A549 (cell line): ENCODE data around the gene P2RY13. TPM values are rescaled to one million over a fixed set of nuclear protein-coding genes. Genes with fewer than 3 reads are reported as not detected.

Source experiments
- ATAC-seq, 2 experiments: fragments of 200-7000 bp in 1 of 2; fragments of >200 bp in 1 of 2; cut with Nextera tagmentation in 1 of 2; cut with Tn5 transposase in 1 of 2; 3 replicates each; pipeline versions ENCODE4 v1.8.0 to v1.9.1; 2018 to 2020; ENCODE audit warnings: mild to moderate bottlenecking in 1 of 2, moderate library complexity in 1 of 2
- CTCF ChIA-PET: fragments of 300-600 bp; sonication (Branson Sonifier 250); formaldehyde crosslinking; extraction: SDS; loops from one replicate; lab custom pipeline; 2021; ENCODE audit warnings: antibody characterized with exemption, inconsistent platforms; lab: Yijun Ruan, JAX
- POLR2A ChIA-PET: fragments of 350-600 bp; formaldehyde crosslinking; extraction: SDS; loops from one replicate; lab custom pipeline; 2021; ENCODE audit warnings: antibody characterized with exemption, inconsistent platforms; lab: Yijun Ruan, JAX
- DNase-seq, 2 experiments: peaks; one replicate each; pipeline versions ENCODE4 v3.0.0 to v3.0.0-alpha.2; 2011 to 2016; ENCODE audit warnings: low read depth in 1 of 2, low spot score in 1 of 2
- FAIRE-seq: peaks from 2 replicates; lab custom pipeline; 2011; peaks lifted over from hg19 to GRCh38; lab: Jason Lieb, UNC
- H3K27ac ChIP-seq, 2 experiments: fragments of >200 bp; sonication (Bioruptor Twin); formaldehyde crosslinking; 3 replicates each; pipeline ENCODE4 v1.5.1; 2016 to 2017
- H3K4me1 ChIP-seq: fragments of >200 bp; sonication (Bioruptor Twin); formaldehyde crosslinking; 3 replicates; pipeline ENCODE4 v1.6.1; 2016
- H3K4me2 ChIP-seq: fragments of >200 bp; sonication (Bioruptor Twin); formaldehyde crosslinking; 3 replicates; pipeline ENCODE4 v1.6.1; 2016
- H3K4me3 ChIP-seq: fragments of >200 bp; sonication (Bioruptor Twin); formaldehyde crosslinking; 3 replicates; pipeline ENCODE4 v1.5.1; 2016
- H3K9me3 ChIP-seq: fragments of >200 bp; sonication (Bioruptor Twin); formaldehyde crosslinking; 3 replicates; pipeline ENCODE4 v1.6.1; 2016
- CHD2 ChIP-seq: fragments of 150-350 bp; IDR thresholded peaks from 2 replicates; pipeline ENCODE4 v1.6.1; 2014; ENCODE audit warnings: low read length; ENCODE audit not compliant: partially characterized antibody
- CHD4 ChIP-seq: fragments of 200-600 bp; sonication (generic); IDR thresholded peaks from 2 replicates; pipeline ENCODE4 v1.6.1; 2016; ENCODE audit warnings: antibody characterized with exemption, mild to moderate bottlenecking, borderline replicate concordance
- EHF ChIP-seq: fragments of 250-450 bp; sonication (Bioruptor Pico); IDR thresholded peaks from 2 replicates; pipeline ENCODE4 v1.5.0; 2020; ENCODE audit warnings: mild to moderate bottlenecking
- EHMT2 ChIP-seq: fragments of 200-600 bp; sonication (generic); IDR thresholded peaks from 2 replicates; pipeline ENCODE4 v1.6.1; 2016; ENCODE audit warnings: antibody characterized with exemption, low read depth, mild to moderate bottlenecking, moderate library complexity
- EP300 ChIP-seq, 2 experiments: fragments of >200 bp; sonication (Bioruptor Twin); formaldehyde crosslinking; IDR thresholded peaks; 2 replicates in 1 of 2; 3 replicates in 1 of 2; pipeline ENCODE4 v1.6.1; 2016 to 2017
- ESRRA ChIP-seq: fragments of 150-350 bp; IDR thresholded peaks from 2 replicates; pipeline ENCODE4 v1.6.1; 2014; ENCODE audit warnings: mild to moderate bottlenecking, low read length, borderline replicate concordance
- FOXS1 ChIP-seq: fragments of 250-450 bp; sonication (Bioruptor Pico); IDR thresholded peaks from 2 replicates; pipeline ENCODE4 v1.5.0; 2020; ENCODE audit warnings: mild to moderate bottlenecking, moderate library complexity
- HOXB13 ChIP-seq: fragments of 250-450 bp; sonication (Bioruptor Pico); IDR thresholded peaks from 2 replicates; pipeline ENCODE4 v1.5.0; 2020; ENCODE audit warnings: low read depth, mild to moderate bottlenecking, moderate library complexity
- JUNB ChIP-seq: fragments of >200 bp; sonication (Bioruptor Twin); formaldehyde crosslinking; IDR thresholded peaks from 2 replicates; pipeline ENCODE4 v1.6.1; 2016
- MAFK ChIP-seq: fragments of 450-650 bp; IDR thresholded peaks from 2 replicates; pipeline ENCODE4 v1.6.1; 2014; ENCODE audit not compliant: partially characterized antibody
- MAZ ChIP-seq: fragments of 150-350 bp; IDR thresholded peaks from 2 replicates; pipeline ENCODE4 v1.6.1; 2014; ENCODE audit warnings: antibody characterized with exemption, low read depth, low read length, borderline replicate concordance
- RARB ChIP-seq: fragments of 250-450 bp; sonication (Bioruptor Pico); IDR thresholded peaks from 2 replicates; pipeline ENCODE4 v1.8.0; 2021; ENCODE audit warnings: mild to moderate bottlenecking, moderate library complexity
- ZFP36 ChIP-seq: fragments of 450-650 bp; IDR thresholded peaks from 2 replicates; pipeline ENCODE4 v1.6.1; 2014; ENCODE audit warnings: borderline replicate concordance; ENCODE audit not compliant: partially characterized antibody
- WGBS: methylation state at CpG from one replicate; pipeline ENCODE4 v1.1.6; 2017; ENCODE audit errors: missing lambda C conversion rate; 5-methylcytosine and 5-hydroxymethylcytosine counted together
- polyA plus RNA-seq, 4 experiments: library from polyadenylated mRNA; depleted of rRNA in 3 of 4; stranded (reverse); fragments of >200 nt; fragmentation: RNase III in 1 of 4; extraction: RNeasy Plus Mini Kit Qiagen cat#74134 plus additional on column Dnase treatment in 1 of 4; gene quantifications; 2 replicates in 3 of 4; 3 replicates in 1 of 4; pipeline ENCODE4 v1.2.3, GENCODE V29; 2011 to 2017
- TF ChIP-seq, protein P1 (sequence below): IDR thresholded peaks from 2 replicates; pipeline ENCODE4 v1.6.1; 2012
- TF ChIP-seq, protein P2 (sequence below): IDR thresholded peaks from 2 replicates; pipeline ENCODE4 v1.6.1; 2012; ENCODE audit warnings: low read depth, borderline replicate concordance
- TF ChIP-seq, protein P3 (sequence below): fragments of 250-450 bp; sonication (Bioruptor Pico); IDR thresholded peaks from 2 replicates; pipeline ENCODE4 v1.5.0; 2020; ENCODE audit warnings: low read depth, mild to moderate bottlenecking, moderate library complexity

The P2RY13 gene
- polyA plus RNA-seq, 2 of the 4 experiments (the other 2 are of a cell fraction) = not detected

DNA sequence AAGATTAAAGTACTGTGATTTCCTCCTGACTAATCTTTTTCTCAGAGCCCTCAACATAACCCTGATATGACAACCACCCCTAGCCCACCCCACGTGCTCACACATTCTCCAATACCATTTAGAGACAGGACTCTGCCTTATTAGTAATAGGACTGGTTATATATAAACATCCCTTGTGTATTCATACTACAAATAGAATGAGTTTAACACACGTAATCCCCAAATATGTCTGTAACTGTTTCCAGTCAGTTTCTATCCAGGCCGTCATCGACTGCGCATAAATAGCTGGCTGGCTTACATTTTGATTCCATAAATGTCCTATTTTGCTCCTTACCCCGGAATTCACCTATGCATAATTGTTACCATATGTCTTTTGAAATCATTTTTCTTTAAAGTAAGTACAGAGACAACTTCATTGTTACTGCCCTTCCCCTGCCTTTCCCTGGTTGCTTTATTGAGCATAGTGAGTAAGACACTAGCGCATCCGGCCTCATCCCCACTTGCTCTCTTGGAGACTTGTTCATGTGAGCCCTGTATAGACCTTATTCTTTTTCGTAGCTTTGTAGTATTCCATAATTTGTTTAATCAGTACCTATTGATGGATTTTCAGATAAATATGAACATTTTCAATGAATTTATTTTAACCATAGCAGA, 47.6 kb downstream of the P2RY13 start:
- TF ChIP-seq MAFK = no peak
- TF ChIP-seq EHMT2 = no peak
- TF ChIP-seq, protein P1, sequence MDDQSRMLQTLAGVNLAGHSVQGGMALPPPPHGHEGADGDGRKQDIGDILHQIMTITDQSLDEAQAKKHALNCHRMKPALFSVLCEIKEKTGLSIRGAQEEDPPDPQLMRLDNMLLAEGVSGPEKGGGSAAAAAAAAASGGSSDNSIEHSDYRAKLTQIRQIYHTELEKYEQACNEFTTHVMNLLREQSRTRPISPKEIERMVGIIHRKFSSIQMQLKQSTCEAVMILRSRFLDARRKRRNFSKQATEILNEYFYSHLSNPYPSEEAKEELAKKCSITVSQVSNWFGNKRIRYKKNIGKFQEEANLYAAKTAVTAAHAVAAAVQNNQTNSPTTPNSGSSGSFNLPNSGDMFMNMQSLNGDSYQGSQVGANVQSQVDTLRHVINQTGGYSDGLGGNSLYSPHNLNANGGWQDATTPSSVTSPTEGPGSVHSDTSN = no peak
- TF ChIP-seq, protein P2, sequence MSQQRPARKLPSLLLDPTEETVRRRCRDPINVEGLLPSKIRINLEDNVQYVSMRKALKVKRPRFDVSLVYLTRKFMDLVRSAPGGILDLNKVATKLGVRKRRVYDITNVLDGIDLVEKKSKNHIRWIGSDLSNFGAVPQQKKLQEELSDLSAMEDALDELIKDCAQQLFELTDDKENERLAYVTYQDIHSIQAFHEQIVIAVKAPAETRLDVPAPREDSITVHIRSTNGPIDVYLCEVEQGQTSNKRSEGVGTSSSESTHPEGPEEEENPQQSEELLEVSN = no peak
- TF ChIP-seq FOXS1 (CRISPR knock-in tag) = no peak
- TF ChIP-seq CHD2 = no peak
- Histone ChIP-seq H3K9me3 (no peaks in the 10 kb centered on the region), H3K4me3 (no peak overlapping the region), H3K27ac (no peak overlapping the region), H3K4me2 (no peak overlapping the region), H3K4me1 (peaks cover 11% of the 10 kb centered on the region; the same call in 2 of the 3 replicates)
- POLR2A ChIA-PET = interaction anchor here (0.7 kb wide), 1 partner anchor 497 kb away, joined by 3 read pairs; no protein-coding TSS in a partner anchor
- WGBS = 76% methylated on average over 9 of the region's 9 CpGs
- ATAC-seq (no peak), FAIRE-seq (no peak), DNase-seq (no peak)
- CTCF ChIA-PET = interaction anchor here (0.6 to 9.3 kb wide), 20 partner anchors 13 to 569 kb away, joined by 3 to 161 read pairs (median 5); no protein-coding TSS in a partner anchor

DNA sequence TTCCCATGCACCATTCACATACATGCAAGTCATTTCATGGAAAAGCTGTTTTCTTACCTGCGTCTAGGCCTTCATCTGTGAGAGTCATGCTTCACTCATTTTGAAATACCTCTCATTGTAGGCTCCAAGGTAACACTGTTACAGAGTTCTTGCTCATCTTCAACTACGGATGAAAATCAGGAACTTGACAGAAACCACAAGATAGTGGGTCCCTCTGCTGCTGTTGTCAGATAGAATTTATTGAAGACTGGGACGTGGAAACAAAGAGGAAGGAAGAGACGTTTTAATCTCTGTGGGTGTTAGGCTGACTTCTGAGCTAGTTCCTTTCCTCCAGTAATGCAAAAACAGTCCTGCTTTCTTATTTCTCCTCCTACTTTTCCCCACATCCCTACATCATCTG, 51.1 kb downstream of the P2RY13 start, which contains the start of gene P2RY14:
Gene P2RY14, minus strand, starts transcription at position 313 of the 400 bp plus-strand sequence. CDS start 64,226 bp downstream, outside the sequence.
- Histone ChIP-seq H3K27ac (no peak within 1 kb of the TSS), H3K4me3 (no peak within 1 kb of the TSS), H3K9me3 (no peaks in the 10 kb centered on the region), H3K4me1 (no peaks in the 10 kb centered on the region), H3K4me2 (no peak within 1 kb of the TSS)
- POLR2A ChIA-PET = no interaction called here
- no peak for TF ChIP-seq EP300 (IDR thresholded peaks at IDR 0.05)
- TF ChIP-seq CHD4 = no peak
- no peak for TF ChIP-seq ESRRA
- TF ChIP-seq MAZ = no peak
- TF ChIP-seq, protein P1 = no peak
- TF ChIP-seq EHF (CRISPR knock-in tag) = no peak
- no peak for TF ChIP-seq RARB (CRISPR knock-in tag)
- no peak for ATAC-seq
- WGBS = 70% methylated on average over 4 of the region's 4 CpGs
- DNase-seq = no peak
- CTCF ChIA-PET = interaction anchor here (0.7 to 9.3 kb wide), 8 partner anchors 9 to 109 kb away, joined by 3 to 161 read pairs (median 3); no protein-coding TSS in a partner anchor
- FAIRE-seq = no peak

DNA sequence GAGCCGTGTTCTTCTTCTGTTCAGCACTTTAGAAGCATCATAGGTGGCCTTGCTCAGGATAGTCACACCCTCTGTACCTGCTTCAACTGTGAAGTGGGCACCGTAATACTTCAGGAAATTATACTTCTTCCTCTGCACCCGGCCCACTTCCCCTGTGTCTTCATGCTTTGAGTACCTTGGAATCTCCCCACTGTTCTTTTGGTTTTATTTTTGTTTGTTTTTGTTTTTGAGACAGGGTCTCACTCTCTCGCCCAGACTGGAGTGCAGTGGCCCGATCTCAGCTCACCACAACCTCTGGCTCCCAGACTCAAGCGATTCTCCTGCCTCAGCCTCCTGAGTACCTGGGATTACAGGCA, 52.7 kb downstream of the P2RY13 start:
- no peak for DNase-seq
- no peak for FAIRE-seq
- TF ChIP-seq HOXB13 (CRISPR knock-in tag) = no peak
- TF ChIP-seq JUNB = no peak
- no peak for TF ChIP-seq ZFP36
- TF ChIP-seq, protein P3, sequence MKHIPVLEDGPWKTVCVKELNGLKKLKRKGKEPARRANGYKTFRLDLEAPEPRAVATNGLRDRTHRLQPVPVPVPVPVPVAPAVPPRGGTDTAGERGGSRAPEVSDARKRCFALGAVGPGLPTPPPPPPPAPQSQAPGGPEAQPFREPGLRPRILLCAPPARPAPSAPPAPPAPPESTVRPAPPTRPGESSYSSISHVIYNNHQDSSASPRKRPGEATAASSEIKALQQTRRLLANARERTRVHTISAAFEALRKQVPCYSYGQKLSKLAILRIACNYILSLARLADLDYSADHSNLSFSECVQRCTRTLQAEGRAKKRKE (CRISPR knock-in tag) = no peak
- TF ChIP-seq, all 56 proteins: peak for 0
- no peak for ATAC-seq
- H3K27ac ChIP-seq = no peak overlapping the region
- ChIA-PET CTCF (interaction anchor here (1.4 to 9.3 kb wide), 3 partner anchors 48 to 107 kb away, joined by 3 to 161 read pairs (median 136); no protein-coding TSS in a partner anchor), POLR2A (no interaction called here)
- no peak overlapping the region for H3K4me2 ChIP-seq
- no peak overlapping the region for H3K4me3 ChIP-seq
- WGBS = 75% methylated on average over 6 of the region's 6 CpGs
- H3K4me1 ChIP-seq = no peaks in the 10 kb centered on the region
- H3K9me3 ChIP-seq = no peaks in the 10 kb centered on the region

Other genes with a start within 250 kb of the P2RY13 start
- gene MED12L, start 243.9 kb downstream of the P2RY13 start, polyA plus RNA-seq (2011; rRNA removed) = 0.63 and 0.66 TPM in 2 replicates
- gene MED12L, start 243.9 kb downstream of the P2RY13 start, polyA plus RNA-seq (2017; fragmentation: RNase III; extraction: RNeasy Plus Mini Kit Qiagen cat#74134 plus additional on column Dnase treatment) = 0.32 to 0.40 TPM (median 0.37 TPM) in 3 replicates
- gene GPR171, start 126.3 kb downstream of the P2RY13 start, polyA plus RNA-seq (2011; rRNA removed) = not detected in 2 replicates
- gene GPR171, start 126.3 kb downstream of the P2RY13 start, polyA plus RNA-seq (2017; fragmentation: RNase III; extraction: RNeasy Plus Mini Kit Qiagen cat#74134 plus additional on column Dnase treatment) = not detected in 3 replicates
- not detected in 2 replicates for gene P2RY14, start 51.0 kb downstream of the P2RY13 start, polyA plus RNA-seq (2011; rRNA removed)
- not detected in 3 replicates for gene P2RY14, start 51.0 kb downstream of the P2RY13 start, polyA plus RNA-seq (2017; fragmentation: RNase III; extraction: RNeasy Plus Mini Kit Qiagen cat#74134 plus additional on column Dnase treatment)
- 0.52 and 0.56 TPM in 2 replicates for gene GPR87, start 12.7 kb downstream of the P2RY13 start, polyA plus RNA-seq (2011; rRNA removed)
- 0.41 to 0.66 TPM (median 0.41 TPM) in 3 replicates for gene GPR87, start 12.7 kb downstream of the P2RY13 start, polyA plus RNA-seq (2017; fragmentation: RNase III; extraction: RNeasy Plus Mini Kit Qiagen cat#74134 plus additional on column Dnase treatment)
- gene P2RY12, start 55.2 kb upstream of the P2RY13 start, polyA plus RNA-seq (2011; rRNA removed) = not detected in 2 replicates
- gene P2RY12, start 55.2 kb upstream of the P2RY13 start, polyA plus RNA-seq (2017; fragmentation: RNase III; extraction: RNeasy Plus Mini Kit Qiagen cat#74134 plus additional on column Dnase treatment) = not detected in 3 replicates
- 2.9 and 4.6 TPM in 2 replicates for gene IGSF10, start 131.5 kb upstream of the P2RY13 start, polyA plus RNA-seq (2011; rRNA removed)
- 0.38 to 0.79 TPM (median 0.61 TPM) in 3 replicates for gene IGSF10, start 131.5 kb upstream of the P2RY13 start, polyA plus RNA-seq (2017; fragmentation: RNase III; extraction: RNeasy Plus Mini Kit Qiagen cat#74134 plus additional on column Dnase treatment)